DOHH2 (cell line): Measurements from ENCODE around the gene GLOD4.

Source experiments
- H3F3A ChIP-seq: fragments of 200-600 bp; sonication (generic), shearing (Covaris generic); 2 replicates; pipeline ENCODE4 v1.6.0; 2016; ENCODE audit warnings: antibody characterized with exemption, mild to moderate bottlenecking; ENCODE audit not compliant: control insufficient read depth, insufficient read depth
- H3K27ac ChIP-seq: fragments of 200-600 bp; sonication (generic); 2 replicates; pipeline ENCODE4 v1.5.1; 2014; ENCODE audit warnings: low read depth, mild to moderate bottlenecking, low read length, moderate library complexity
- H3K27me3 ChIP-seq: fragments of 200-600 bp; sonication (generic); 2 replicates; pipeline ENCODE4 v1.6.1; 2014; ENCODE audit warnings: mild to moderate bottlenecking, low read length, mixed read lengths; ENCODE audit not compliant: control insufficient read depth
- H3K36me3 ChIP-seq: fragments of 200-600 bp; sonication (generic); 2 replicates; pipeline ENCODE4 v1.6.1; 2014; ENCODE audit warnings: mild to moderate bottlenecking, low read length, moderate library complexity, mixed read lengths; ENCODE audit not compliant: control insufficient read depth
- H3K4me1 ChIP-seq: fragments of 200-600 bp; sonication (generic); 2 replicates; pipeline ENCODE4 v1.6.1; 2014; ENCODE audit warnings: mild to moderate bottlenecking, low read length, mixed read lengths; ENCODE audit not compliant: control insufficient read depth
- H3K4me2 ChIP-seq: fragments of 200-600 bp; sonication (generic); 2 replicates; pipeline ENCODE4 v1.6.0; 2014; ENCODE audit warnings: mild to moderate bottlenecking, low read length, moderate library complexity
- H3K4me3 ChIP-seq: fragments of 200-600 bp; sonication (generic); 2 replicates; pipeline ENCODE4 v1.5.1; 2014; ENCODE audit warnings: mild to moderate bottlenecking, low read length, mixed read lengths
- H3K79me2 ChIP-seq: fragments of 200-600 bp; sonication (generic); 2 replicates; pipeline ENCODE4 v1.6.1; 2014; ENCODE audit warnings: mild to moderate bottlenecking, low read length, mixed read lengths; ENCODE audit not compliant: control insufficient read depth
- H3K9me2 ChIP-seq: fragments of 200-600 bp; sonication (generic); replicated peaks from 2 replicates; pipeline ENCODE4 v1.6.1; 2014; ENCODE audit warnings: mild to moderate bottlenecking, low read length, mixed read lengths; ENCODE audit not compliant: control insufficient read depth
- H3K9me3 ChIP-seq: fragments of 200-600 bp; sonication (generic); 2 replicates; pipeline ENCODE4 v1.6.1; 2014; ENCODE audit warnings: antibody characterized with exemption, low read length, mixed read lengths; ENCODE audit not compliant: control insufficient read depth, insufficient read depth
- H4K20me1 ChIP-seq: fragments of 200-600 bp; sonication (generic); 2 replicates; pipeline ENCODE4 v1.6.0; 2014; ENCODE audit warnings: low read depth, mild to moderate bottlenecking, antibody characterized with exemption, low read length, moderate library complexity; ENCODE audit not compliant: control insufficient read depth, insufficient read depth
- CTCF ChIP-seq: fragments of 200-600 bp; sonication (generic); IDR thresholded peaks from one replicate; pipeline ENCODE4 v1.5.1; 2014; ENCODE audit warnings: antibody characterized with exemption, mild to moderate bottlenecking, low read depth, low read length; ENCODE audit not compliant: poor library complexity, severe bottlenecking
- EZH2phosphoT487 ChIP-seq: fragments of 200-600 bp; sonication (generic); IDR thresholded peaks from 2 replicates; pipeline ENCODE4 v1.6.1; 2017; ENCODE audit warnings: borderline replicate concordance, mild to moderate bottlenecking, antibody characterized with exemption, low read length, moderate library complexity, mixed read lengths

GLOD4 gene

GRCh38 chr17:732902-733720 lies 49.0 kb downstream of the GLOD4 start:
- Histone ChIP-seq H3K4me3 (peak overlapping the region; percentile 91), H3K4me1 (peaks cover 22% of the 10 kb centered on the region), H4K20me1 (no peaks in the 10 kb centered on the region; the same call in 1 of the 2 replicates), H3K27me3 (no peaks in the 10 kb centered on the region), H3K9me3 (no peaks in the 10 kb centered on the region), H3K9me2 (no peaks in the 10 kb centered on the region), H3K4me2 (peak overlapping the region; percentile 91), H3K27ac (peak overlapping the region; percentile 55), H3K79me2 (peaks cover 60% of the 10 kb centered on the region), H3F3A (peaks cover 27% of the 10 kb centered on the region), H3K36me3 (peaks cover 43% of the 10 kb centered on the region)
- TF ChIP-seq EZH2phosphoT487 = no peak

- TF ChIP-seq CTCF (no peak), EZH2phosphoT487 (no peak)
- H3K9me2 ChIP-seq = no peaks in the 10 kb centered on the region
- H3K79me2 ChIP-seq = peaks cover 54% of the 10 kb centered on the region
- H3K36me3 ChIP-seq = peaks cover 37% of the 10 kb centered on the region
- no peaks in the 10 kb centered on the region for H4K20me1 ChIP-seq
- H3K4me3 ChIP-seq = peak within 1 kb of the TSS; percentile 91
- H3K27me3 ChIP-seq = no peaks in the 10 kb centered on the region
- H3K4me1 ChIP-seq = peaks cover 22% of the 10 kb centered on the region
- H3K4me2 ChIP-seq = peak within 1 kb of the TSS; percentile 91
- peak within 1 kb of the TSS; percentile 55 for H3K27ac ChIP-seq
- peaks cover 23% of the 10 kb centered on the region for H3F3A ChIP-seq
- no peaks in the 10 kb centered on the region for H3K9me3 ChIP-seq
These were observed 49.8 kb downstream of the GLOD4 start, which contains the start of gene TLCD3A for GRCh38 chr17:732067-732901. Gene TLCD3A, plus strand, starts transcription at chr17:732596. Its CDS starts 52 bp downstream, at chr17:732648.

GRCh38 chr17:731644-732066 lies 50.4 kb downstream of the GLOD4 start:
- Histone ChIP-seq H3K27ac (0 out of 2 replicates have a peak overlapping the region, but pooled peaks have one; percentile 4), H3K4me2 (peak overlapping the region; percentile 88), H3K4me3 (peak overlapping the region; percentile 90), H3F3A (peaks cover 23% of the 10 kb centered on the region), H3K4me1 (peaks cover 22% of the 10 kb centered on the region), H3K9me3 (no peaks in the 10 kb centered on the region), H3K79me2 (peaks cover 48% of the 10 kb centered on the region), H3K9me2 (no peaks in the 10 kb centered on the region), H3K36me3 (peaks cover 35% of the 10 kb centered on the region), H4K20me1 (no peaks in the 10 kb centered on the region), H3K27me3 (no peaks in the 10 kb centered on the region)
- TF ChIP-seq EZH2phosphoT487 (no peak), CTCF (no peak)
